HG03469 (cell line): Measurements from ENCODE around the gene CLRN3.

Source experiments
- ATAC-seq: cut with Tn5 transposase; IDR thresholded peaks from one replicate; pipeline ENCODE4 v1.9.1; 2021; ENCODE audit warnings: mild to moderate bottlenecking, moderate library complexity, moderate number of reproducible peaks; ENCODE audit not compliant: unreplicated experiment

Gene CLRN3, protein sequence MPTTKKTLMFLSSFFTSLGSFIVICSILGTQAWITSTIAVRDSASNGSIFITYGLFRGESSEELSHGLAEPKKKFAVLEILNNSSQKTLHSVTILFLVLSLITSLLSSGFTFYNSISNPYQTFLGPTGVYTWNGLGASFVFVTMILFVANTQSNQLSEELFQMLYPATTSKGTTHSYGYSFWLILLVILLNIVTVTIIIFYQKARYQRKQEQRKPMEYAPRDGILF

DNA sequence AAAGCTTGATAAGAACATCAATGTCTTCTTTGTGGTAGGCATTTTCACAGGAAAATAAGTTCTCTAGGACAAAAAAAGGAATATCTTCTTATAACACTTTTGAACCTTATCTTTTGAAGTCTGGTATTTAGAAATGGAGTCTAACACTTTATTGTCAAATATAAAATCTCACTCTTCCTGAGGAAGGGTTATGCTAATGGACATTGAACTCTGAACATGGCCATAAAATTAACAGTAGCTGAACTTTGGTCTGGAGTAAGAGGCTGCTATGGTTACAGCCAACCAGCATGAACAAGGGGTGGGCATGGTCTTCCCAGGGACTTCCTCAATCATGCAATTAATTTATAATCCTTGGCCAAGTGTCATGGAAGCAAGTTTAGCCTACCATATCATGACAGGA, at the start of gene CLRN3:
CLRN3 (minus strand) TSS at position 199 of the 400 bp plus-strand sequence; CDS start at position 42, 157 bp downstream.
- no peak for ATAC-seq

- ATAC-seq: no peak
Measured at GRCh38 chr10:127940866-127941640, 48.3 kb upstream of the CLRN3 start.

GRCh38 chr10:127939786-127940330, 47.1 kb upstream of the CLRN3 start:
- no peak for ATAC-seq

- ATAC-seq: no peak
Measured at GRCh38 chr10:127937915-127938463, 45.2 kb upstream of the CLRN3 start.

- ATAC-seq: no peak
Measured at GRCh38 chr10:127937069-127937468, 44.3 kb upstream of the CLRN3 start.

- ATAC-seq: no peak
Measured at GRCh38 chr10:127935071-127935561, 42.4 kb upstream of the CLRN3 start.

DNA sequence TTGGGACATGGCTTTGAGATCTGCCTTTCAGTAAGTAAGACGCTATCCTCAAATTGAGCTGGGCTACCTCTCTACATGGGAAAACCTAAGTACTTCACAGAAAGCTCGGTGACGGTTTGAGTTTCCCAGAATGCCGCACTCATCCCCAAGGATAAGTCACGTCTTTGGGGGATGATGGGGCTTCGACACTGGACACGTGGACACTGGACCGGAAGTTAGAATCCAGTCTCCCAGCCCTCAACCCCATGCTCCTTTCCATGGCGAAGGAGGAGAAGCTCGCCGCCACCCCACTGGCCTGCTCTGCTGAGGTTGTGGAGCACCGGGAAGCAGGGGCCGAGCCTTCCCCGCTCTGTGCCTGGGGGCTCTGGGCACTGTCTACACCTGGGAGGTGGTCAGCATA, 41.6 kb upstream of the CLRN3 start:
- ATAC-seq: no peak

GRCh38 chr10:127933271-127933670, 40.5 kb upstream of the CLRN3 start:
- no peak for ATAC-seq

- no peak for ATAC-seq
Measured at GRCh38 chr10:127932521-127933270, 40.0 kb upstream of the CLRN3 start.

DNA sequence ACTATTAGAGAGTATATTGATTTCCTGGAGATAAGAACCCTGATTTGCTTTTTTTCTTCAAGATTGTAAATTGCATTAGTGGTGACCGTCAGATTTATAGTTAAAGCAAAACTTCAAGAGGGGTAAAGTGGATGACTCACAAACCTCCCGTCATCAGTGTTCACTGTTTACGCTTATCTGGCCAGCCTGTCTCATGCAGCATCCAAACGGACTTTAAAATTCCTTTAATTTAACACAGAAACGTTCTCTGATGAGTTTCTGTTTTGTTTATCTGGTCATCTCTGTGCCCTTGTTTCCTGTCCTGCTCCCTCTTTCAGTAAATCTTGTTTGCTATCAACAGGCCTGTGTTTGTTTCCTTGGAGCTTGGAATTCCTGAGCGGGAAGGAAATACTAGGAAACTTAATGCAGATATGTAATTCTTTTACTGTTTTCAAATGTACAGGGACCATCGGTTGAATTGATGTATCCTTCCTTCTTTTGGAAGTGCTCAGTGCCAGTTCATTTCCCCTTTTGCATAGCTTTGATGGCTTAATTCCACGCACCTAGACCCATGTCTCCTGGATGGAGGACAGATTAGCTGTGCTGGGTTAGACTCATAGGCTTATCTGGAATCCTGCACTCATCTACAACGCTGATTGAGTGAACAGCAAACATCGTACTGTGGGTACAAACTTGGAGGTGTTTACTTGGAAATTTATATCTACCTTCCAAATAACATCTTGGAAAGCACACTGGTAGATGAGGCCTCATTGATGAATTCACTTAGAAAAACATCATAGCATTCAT, 35.5 kb upstream of the CLRN3 start:
- ATAC-seq: no peak

GRCh38 chr10:127926455-127926854, 33.7 kb upstream of the CLRN3 start:
- no peak for ATAC-seq

DNA sequence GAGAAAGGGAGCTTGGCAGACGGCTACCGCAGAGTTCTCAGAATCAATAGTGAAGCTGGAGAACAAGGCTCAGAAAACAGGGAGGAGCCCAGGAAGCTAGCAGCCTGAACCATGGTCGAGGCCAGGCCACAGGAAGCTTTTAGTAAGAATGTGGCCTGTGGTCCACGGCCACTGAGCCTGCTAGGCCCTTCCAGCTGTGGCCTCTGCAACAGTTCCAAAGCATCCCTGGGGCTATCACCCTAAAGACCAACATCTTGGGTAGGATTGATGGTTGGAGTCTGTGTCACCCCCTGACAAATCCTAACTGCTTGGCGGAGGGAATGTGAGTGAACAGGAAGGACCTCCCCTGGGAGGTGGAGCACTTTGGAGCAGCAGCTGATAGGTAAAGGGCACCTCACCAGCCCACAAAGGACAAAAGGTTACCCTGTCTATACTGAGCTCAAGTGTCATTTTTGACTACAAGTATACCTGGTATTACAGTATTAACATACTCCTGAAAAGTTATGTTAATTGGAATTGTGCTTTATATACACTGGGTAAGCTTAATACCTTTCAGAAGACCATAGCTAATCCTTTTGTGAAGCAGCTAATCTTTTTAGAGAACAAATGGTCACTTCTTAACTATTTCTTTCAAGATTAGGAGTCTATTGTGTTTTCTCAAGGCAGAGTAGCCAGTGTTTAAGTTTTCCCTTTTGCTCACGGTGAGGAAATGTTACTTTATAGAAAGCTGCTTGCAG, 32.9 kb upstream of the CLRN3 start:
- no peak for ATAC-seq

DNA sequence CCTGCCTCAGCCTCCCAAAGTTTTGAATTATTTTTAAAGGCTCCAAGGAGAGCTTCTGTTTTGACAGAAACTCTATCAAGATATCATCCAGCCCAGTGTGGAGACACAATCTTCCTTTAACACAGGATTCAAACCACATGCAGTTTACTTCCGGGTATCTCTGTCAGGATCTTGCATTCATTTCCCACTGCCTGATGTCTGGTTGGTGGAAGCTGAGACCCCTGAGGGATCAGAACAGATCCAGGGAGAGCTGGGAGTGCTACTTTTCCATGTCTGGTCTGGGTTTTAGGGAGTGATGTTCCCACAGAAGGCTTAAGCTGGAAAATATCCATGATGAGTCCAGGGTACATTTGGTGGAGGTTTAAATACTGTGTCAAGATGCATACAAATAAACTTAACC, 30.9 kb upstream of the CLRN3 start:
- ATAC-seq: no peak

DNA sequence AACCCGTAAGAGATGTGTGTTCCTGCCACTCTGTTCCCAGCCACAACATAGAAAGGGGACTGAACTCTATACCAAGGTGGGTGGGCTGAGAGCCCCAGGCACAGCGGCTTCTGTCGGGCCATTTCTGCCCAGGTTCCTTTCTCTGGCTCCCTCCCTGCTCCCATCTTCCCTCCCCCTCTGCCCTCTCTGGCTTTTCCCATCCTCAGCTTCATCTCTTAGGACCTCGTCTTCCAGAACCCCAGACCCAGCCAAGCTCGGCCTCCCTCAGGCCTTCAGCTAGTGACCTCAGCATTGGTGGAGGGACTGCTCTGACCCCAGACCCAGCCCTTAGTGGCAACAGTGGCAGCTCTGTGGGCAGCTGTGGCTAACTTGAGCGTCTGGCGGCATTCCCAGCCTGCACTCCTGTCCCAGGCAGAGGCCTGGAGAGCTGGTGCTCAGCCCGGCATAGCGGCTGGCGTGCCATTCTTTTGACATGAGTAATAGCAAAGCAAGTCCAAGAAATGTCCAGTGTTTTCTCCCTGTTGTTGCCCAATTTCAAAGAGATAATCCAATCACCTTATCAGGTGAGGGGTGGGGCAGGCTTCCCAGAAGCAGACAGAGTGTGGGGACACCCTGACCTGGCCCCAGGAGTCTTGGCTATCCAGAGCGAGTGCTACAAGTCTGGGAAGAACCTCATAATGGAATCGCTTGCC, 30.1 kb upstream of the CLRN3 start:
- ATAC-seq: no peak

DNA sequence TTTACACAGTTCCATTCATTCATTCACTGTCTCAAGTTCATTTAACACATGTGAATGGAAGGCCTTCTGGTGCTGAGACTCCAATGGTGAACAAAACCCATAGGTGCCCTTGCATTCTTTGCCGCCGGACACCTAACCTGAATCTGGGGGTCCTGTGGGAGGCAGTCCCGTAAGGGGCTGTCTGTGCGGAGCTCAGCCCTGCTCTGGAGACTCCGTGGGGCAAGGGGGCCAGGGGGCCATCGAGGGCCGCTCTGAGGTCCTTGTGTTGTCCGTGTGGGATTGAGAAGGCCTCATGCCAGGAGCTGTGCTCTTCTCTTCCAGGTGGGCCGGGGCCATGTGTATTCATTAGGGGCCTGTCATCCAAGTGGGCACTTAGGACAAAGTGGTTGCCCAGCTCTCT, 29.5 kb upstream of the CLRN3 start:
- no peak for ATAC-seq

DNA sequence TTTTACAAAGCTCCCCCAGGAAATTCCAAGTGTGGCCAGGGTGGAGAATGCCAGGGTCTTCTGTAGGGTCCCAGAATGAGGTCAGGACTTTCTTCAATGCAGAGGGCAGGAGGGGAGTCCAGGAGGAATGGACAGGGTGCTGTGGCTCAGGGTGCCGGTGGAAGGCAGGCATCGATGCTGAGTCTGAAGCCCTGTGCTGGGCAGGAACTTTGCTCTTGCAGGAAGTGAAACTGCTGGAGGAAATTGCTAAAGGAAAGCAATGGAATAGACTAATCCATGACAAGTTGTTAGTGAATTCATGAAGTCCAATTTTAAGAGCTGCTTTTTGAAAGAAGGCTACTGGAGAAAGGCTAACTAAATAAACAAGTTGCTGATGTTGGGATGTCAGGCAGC, 29.0 kb upstream of the CLRN3 start:
- no peak for ATAC-seq

- ATAC-seq: no peak
Measured at GRCh38 chr10:127921075-127921752, 28.5 kb upstream of the CLRN3 start.

DNA sequence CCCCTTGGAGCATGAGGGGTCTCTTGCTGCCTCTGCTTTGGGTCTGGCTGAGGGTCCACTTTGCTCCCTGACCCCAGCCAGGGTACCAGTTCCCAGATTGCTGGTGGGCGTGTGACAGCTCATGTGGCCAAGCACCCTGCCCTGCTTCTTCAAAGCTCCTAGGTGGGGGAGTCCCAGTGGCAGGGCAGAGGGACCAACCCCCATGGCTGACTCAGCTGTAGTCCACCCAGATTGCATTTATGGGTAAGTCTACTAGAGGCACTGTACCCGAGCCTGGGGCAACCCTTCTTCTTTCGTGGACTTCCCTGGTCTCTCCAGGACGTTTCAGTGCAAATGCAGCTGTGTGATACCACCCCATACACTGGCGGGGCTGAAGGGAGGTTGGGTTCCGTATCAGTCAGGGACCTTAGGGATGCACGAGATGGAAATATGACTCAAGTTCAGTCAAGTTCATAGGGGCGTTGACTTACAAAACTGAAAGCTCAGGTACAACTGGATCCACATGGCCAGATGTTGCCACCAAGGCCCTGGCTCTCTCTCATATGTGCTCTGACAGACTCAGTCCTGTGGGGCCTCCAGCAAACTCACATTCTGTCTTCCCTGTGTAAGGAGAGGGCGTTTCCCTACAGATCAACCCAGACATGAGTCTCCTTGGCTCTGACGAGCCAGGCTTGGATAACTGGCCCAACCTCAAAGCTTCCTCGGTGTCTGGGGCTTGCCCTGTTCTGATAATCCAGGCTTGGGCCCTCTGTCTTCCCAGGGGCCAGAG, 27.7 kb upstream of the CLRN3 start:
- no peak for ATAC-seq
